ENCODE results near the gene PFN4.
"Not testable (repeated sequence)": the region's sequence is repeated elsewhere in the genome, so short reads cannot be mapped to it uniquely, and the experiment has no call there.

PFN4 gene

GRCh38 chr2:24111407-24111901, 11.7 kb downstream of the PFN4 start:
- DNase-seq (ENCODE audit: low spot score) = no peak

GRCh38 chr2:24110660-24111303, 12.4 kb downstream of the PFN4 start:
- no peak for DNase-seq (ENCODE audit: low spot score)

DNA sequence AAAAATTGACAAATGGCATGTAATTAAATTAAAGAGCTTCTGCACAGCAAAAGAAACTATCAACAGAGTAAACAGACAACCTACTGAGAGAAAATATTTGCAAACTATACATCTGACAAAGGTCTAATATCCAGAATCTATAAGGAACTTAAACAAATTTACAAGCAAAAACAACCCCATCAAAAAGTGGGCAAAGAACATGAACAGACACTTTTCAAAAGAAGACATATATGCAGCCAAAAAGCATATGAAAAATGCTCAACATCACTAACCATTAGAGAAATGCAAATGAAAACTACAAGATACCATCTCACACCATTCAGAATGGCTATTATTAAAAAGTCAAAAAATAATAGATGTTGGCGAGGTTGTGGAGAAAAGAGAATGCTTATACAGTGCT, 13.7 kb downstream of the PFN4 start:
- not testable (repeated sequence) for DNase-seq (ENCODE audit: low spot score)

DNA sequence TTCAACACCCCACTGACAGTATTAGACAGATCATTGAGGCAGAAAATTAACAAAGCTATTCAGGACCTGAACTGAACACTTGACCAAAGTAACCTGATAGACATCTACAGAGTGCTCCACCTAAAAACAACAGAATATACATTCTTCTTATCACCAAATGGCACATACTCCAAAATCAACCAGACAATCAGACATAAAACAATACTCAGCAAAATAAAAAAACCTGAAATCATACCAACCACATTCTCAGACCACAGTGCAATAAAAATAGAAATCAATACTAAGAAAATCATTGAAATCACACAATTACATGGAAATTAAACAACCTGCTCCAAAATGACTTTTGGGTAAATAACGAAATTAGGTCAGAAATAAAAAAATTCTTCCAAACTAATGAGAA, 15.8 kb downstream of the PFN4 start:
- no peak for DNase-seq (ENCODE audit: low spot score)

- DNase-seq (ENCODE audit: low spot score) = no peak
Observed at GRCh38 chr2:24106786-24107185, 16.3 kb downstream of the PFN4 start.

GRCh38 chr2:24105816-24106215, 17.3 kb downstream of the PFN4 start:
- no peak for DNase-seq (ENCODE audit: low spot score)

- no peak for DNase-seq (ENCODE audit: low spot score)
Observed at GRCh38 chr2:24104906-24105305, 18.2 kb downstream of the PFN4 start.

GRCh38 chr2:24104110-24104650, 19.0 kb downstream of the PFN4 start:
- DNase-seq (ENCODE audit: low spot score) = no peak

DNA sequence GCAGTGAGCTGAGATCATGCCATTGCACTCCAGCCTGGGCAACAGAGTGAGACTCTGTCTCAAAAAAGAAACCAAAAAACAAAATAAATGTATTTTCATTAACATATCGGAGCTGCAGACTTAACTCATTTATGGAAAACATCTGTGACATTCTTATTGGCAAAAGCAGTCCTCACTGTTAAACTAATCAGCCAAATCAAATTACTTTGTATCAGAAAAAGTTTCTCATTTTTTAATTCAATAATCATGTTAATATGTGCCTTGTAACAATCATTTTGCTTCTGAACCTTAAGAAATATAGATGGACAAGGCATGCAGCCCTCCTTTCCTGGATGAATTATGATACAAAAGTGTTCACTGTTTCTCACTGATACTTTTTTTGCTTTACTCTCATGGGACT, 20.5 kb downstream of the PFN4 start:
- DNase-seq (ENCODE audit: low spot score) = no peak

GRCh38 chr2:24101992-24102391, 21.1 kb downstream of the PFN4 start:
- no peak for DNase-seq (ENCODE audit: low spot score)

DNA sequence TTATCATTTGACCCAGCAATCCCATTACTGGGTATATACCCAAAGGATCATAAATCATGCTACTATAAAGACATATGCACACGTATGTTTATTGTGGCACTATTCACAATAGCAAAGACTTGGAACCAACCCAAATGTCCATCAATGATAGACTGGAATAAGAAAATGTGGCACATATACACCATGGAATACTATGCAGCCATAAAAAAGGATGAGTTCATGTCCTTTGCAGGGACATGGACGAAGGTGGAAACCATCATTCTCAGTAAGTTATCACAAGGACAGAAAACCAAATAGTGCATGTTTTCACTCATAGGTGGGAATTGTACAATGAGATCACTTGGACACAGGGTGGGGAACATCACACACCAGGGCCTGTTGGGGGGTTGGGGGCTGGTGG, 22.4 kb downstream of the PFN4 start:
- not testable (repeated sequence) for DNase-seq (ENCODE audit: low spot score)

- DNase-seq (ENCODE audit: low spot score) = not testable (repeated sequence)
Observed at GRCh38 chr2:24095171-24095677, 27.9 kb downstream of the PFN4 start.

DNA sequence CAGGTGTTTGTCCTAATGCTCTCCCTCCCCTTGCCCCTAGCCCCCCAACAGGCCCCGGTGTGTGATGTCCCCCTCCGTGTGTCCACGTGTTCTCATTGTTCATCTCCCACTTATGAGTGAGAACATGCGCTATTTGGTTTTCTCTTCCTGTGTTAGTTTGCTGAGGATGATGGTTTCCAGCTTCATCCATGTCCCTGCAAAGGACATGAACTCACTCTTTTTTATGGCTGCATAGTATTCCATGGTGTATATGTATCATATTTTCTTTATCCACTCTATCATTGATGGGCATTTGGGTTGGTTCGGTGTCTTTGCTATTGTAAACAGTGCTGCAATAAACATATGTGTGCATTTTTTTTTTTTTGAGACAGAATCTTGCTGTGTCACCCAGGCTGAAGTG, 29.9 kb downstream of the PFN4 start:
- DNase-seq (ENCODE audit: low spot score) = not testable (repeated sequence)

DNA sequence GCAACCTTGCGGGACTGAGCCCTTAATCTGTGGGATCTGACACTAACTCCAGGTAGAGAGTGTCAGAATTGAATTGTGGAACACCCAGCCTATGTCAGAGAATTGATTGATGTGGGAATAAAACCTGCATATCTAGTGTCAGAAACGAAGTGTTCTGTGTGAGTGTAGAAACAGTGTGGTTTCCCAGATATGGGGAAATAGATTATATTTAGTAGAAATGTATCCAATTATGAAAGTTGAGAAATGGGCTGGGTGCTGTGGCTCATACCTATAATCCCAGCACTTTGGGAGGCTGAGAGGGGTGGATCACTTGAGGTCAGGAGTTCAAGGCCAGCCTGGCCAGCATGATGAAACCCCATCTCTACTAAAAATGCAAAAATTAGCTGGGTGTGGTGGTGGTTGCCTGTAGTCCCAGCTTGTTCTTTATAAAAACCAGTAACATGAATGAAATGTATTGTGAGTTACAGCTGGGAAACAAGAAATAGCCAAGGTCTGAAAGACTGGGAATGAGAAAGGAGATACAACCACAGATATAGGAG, 34.2 kb downstream of the PFN4 start:
- no peak for DNase-seq (ENCODE audit: low spot score)

DNA sequence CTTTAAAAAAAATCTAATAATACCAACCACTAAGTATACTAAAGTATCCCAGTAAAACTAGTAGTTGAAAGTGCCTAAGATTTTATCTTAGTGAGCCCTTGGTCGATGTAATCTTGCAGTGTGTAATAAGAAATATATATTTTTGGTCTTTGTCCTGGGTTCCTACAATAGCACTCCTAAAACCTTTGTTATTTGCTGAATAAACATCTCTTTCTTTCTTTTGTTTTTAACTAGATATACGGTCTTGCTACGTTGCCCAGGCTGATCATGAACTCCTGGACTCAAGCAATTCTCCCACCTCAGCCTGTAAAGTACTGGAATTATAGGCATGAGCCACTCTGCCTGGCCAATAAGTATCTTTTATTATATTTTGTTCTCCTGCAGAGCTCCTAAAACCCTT, 36.1 kb downstream of the PFN4 start:
- no peak for DNase-seq (ENCODE audit: low spot score)

GRCh38 chr2:24086241-24086640, 36.9 kb downstream of the PFN4 start:
- DNase-seq (ENCODE audit: low spot score) = no peak

- DNase-seq (ENCODE audit: low spot score) = no peak
Observed at GRCh38 chr2:24085200-24085489, 38.0 kb downstream of the PFN4 start.

DNA sequence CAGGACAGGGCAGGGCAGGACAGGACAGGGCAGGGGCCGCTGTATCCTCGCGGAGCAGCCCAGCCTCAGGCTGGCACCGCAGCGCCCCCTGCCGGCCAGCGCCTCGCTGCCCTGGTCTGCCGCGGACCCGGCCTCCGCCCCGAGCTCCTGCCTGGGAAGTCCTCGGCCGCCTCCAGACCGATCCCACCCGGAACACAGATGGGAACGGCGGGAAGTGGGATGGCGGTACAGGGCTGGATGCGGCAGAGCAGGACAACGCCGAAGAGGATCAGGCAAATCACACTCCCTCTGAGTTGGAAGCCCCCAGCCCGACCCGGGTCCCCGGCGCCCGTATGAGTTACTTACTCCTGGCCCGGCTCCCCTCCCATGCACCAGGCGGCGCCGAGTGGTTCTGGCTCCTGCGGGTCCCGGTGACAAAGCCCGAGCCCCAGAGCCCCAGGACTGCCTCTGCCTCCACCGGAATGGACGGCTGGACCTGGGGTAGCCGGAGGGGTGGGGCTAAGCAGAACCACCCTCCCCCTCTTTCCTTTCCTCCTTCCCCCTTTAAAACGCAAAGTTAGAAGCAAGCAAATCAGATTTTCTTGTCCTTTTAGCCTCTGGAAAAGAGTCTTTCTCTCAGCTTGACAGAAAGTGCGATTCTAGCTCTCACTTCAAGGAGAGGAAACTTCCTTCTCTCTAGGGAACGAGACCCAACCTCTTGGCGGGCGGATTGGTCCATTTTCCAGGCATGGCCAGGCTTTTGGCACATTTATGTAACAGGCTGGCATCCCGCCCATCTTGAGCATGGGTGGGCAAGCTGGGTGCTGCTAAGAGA, 38.5 kb downstream of the PFN4 start, which contains the start of gene TP53I3:
TP53I3 (minus strand) TSS at position 449 of the 814 bp plus-strand sequence. CDS start 508 bp downstream, outside the sequence.
- peak; percentile 91 for DNase-seq (ENCODE audit: low spot score)

DNA sequence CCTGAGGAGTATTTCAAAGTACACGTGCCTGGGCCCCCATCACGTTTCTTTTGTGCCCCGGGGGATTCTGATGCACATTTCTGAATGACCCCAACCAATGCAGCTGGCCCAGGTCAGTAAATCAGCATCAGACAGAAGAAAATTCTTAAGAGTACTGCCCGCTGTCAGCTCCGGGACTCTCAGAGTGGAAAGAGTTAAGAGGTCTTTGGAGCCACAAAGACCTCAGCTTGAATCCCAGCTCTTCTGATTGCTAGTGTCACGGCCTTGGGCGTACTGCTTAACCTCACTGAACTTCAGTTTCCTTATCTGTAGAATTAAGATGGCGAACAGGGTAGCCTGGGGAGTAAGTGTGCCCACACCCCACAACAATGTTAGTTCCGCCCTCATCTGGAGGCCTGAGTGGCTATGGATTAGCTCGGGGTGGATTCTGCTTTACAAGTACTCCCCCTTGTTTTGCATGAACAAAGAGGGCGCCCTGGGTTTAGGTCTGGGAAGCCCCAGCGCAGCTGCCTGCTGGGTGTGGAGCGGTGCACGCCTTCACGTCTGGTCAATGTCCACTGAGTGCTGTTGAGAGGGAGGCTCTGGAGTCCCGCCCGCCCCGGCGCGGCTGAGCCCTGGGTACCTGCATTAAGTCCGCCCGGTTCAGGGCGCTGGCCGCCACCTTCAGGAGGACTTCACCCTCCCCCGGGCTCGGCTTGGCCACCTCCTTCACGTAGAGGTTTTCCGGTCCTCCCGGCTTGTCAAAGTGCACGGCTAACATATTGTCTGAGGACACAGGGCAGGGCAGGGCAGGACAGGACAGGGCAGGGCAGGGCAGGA, 39.4 kb downstream of the PFN4 start:
- DNase-seq (ENCODE audit: low spot score) = peak; percentile 63

- DNase-seq (ENCODE audit: low spot score) = no peak
Observed at GRCh38 chr2:24082787-24083566, 40.2 kb downstream of the PFN4 start.

GRCh38 chr2:24080701-24081100, 42.4 kb downstream of the PFN4 start:
- DNase-seq (ENCODE audit: low spot score) = no peak

All from kidney capillary endothelial cell (primary cell).